Stimulated activated CD8-positive, alpha-beta memory T cell treated with anti-CD3 and anti-CD28 coated beads, Interleukin-4, amount 100 ng/mL, for 4 hours (primary cell): Measurements from ENCODE around the gene KREMEN1.

ENCODE experiments used
- DNase-seq, 2 donors: peaks; one replicate each; pipeline ENCODE4 v3.0.0-alpha.2; 2020; ENCODE audit warnings: low read depth in 2 of 2, low spot score in 1 of 2

Gene KREMEN1

GRCh38 chr22:29128891-29129807, 56.3 kb downstream of the KREMEN1 start:
- DNase-seq = no peak

- no peak for DNase-seq
These were observed 56.9 kb downstream of the KREMEN1 start for GRCh38 chr22:29129808-29130140.

DNA sequence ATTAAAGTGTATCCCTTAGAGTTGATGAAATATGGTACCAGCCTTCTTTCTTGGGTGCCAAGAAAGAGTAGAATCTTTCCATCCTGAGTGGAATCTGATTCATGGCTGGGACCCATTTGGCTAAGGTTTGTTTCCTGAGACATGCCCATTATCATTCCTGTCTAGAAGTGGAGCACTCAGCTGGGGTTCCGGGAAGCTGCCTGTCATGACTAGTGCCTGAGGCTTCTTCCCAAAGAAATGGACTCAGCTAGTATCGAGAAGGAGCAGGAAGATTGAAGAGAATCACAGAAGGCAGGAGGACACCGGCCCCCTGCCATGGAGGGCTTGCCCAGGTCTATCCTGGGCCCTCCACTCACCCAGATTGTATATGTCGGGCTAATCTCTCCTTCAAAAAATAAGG, 57.6 kb downstream of the KREMEN1 start:
- DNase-seq = no peak

- no peak for DNase-seq
These were observed 60.8 kb downstream of the KREMEN1 start for GRCh38 chr22:29133603-29134133.

- no peak for DNase-seq
These were observed 61.6 kb downstream of the KREMEN1 start for GRCh38 chr22:29134448-29134847.

DNA sequence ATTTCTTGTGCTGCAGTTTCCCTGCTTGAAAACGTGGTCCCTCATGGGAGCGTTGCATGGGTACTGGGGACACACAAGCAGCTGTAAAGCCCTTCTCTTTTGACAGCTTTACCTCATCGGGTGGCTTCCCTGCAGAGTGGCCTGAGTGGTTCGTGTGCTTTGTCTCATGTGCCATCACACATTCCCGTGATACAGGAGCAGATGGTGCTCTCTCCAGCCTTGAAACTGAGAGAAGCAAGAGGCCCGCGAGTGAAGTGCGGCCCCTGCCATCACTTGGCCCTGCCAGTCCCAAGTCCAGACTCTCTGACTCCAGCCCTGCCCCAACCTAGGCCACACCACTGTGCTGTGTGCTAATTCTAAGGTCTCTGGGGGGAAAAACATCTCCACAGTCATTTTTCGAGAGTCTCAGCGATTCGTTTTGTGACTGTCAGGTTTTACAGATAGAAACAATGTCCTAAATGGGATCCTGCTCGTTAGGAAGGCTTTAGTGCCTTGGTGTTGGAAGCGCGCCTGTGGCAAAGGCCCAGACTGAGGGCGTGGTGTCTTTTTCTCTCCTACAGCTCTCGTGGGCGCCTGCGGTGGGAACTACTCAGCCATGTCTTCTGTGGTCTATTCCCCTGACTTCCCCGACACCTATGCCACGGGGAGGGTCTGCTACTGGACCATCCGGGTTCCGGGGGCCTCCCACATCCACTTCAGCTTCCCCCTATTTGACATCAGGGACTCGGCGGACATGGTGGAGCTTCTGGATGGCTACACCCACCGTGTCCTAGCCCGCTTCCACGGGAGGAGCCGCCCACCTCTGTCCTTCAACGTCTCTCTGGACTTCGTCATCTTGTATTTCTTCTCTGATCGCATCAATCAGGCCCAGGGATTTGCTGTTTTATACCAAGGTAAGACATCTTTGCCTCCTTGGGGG, 64.2 kb downstream of the KREMEN1 start:
- no peak for DNase-seq

DNA sequence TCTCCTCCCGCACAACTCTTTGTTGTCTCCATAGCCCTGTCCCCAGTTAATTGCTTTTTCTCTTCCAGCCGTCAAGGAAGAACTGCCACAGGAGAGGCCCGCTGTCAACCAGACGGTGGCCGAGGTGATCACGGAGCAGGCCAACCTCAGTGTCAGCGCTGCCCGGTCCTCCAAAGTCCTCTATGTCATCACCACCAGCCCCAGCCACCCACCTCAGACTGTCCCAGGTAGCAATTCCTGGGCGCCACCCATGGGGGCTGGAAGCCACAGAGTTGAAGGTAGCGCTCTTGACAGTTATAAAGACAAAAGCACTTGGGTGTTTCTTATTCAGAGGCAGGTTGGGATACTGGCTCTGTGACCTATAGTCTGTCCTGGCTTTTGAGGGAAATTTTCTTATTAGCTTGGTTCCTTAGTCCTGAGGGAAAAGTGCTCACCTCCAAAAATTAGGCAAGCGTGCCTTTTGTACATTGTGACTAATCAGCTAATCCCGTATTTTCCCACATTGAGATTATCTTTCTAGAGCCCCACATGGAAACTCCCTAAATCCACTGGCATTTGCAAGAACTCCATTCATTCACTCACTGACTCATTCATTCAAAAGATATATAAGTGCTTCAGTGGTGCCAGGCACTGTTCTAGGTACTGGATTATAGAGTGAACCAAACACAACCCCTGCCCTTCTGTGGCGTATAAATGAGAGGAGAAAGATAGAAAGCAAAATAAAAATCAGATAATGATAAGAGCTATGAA, 65.9 kb downstream of the KREMEN1 start:
- DNase-seq = no peak

GRCh38 chr22:29139965-29140782, 67.3 kb downstream of the KREMEN1 start:
- no peak for DNase-seq

DNA sequence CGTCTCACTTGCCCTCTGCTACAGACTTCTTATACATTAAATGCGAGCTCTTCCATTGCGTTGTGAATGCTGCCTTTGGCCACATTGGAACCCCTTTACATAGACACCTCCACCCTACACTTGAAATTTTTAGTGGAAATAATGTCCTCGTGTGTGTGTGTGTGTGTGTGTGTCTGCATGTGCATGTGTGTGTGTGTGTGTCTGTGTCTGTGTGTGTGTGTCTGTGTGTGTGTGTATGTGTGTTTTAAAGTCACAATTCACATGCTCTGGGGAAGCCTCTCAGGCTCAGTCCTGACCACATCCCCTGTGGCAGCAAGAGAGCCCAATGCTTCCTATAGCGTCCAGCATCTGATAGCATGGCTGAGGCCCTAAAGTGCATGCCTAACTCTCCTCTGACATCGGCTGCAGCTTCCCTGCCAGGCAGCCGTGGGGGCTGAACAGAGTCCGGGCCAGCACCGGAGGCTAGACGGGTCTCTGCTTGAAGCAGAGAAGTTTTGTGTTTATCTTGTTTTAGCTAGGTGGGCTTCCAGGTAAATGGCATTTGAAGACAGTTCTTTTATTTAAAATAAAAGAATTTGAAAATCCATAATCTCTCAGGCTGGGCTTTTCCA, 68.3 kb downstream of the KREMEN1 start:
- DNase-seq = no peak

DNA sequence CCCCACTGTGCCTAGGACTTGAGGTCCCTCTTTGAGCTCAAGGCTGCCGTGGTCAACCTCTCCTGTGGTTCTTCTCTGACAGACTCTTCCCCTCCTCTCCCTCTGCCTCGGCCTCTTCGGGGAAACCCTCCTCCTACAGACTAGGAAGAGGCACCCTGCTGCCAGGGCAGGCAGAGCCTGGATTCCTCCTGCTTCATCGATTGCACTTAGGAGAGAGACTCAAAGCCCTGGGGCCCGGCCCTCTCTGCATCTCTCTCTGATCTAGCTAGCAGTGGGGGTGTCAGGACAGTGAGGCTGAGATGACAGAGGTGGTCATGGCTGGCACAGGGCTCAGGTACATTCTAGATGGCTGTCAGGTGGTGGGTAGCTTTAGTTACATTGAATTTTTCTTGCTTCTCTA, 69.3 kb downstream of the KREMEN1 start:
- DNase-seq = no peak

- DNase-seq = no peak
These were observed 71.3 kb downstream of the KREMEN1 start for GRCh38 chr22:29143941-29144785.

DNA sequence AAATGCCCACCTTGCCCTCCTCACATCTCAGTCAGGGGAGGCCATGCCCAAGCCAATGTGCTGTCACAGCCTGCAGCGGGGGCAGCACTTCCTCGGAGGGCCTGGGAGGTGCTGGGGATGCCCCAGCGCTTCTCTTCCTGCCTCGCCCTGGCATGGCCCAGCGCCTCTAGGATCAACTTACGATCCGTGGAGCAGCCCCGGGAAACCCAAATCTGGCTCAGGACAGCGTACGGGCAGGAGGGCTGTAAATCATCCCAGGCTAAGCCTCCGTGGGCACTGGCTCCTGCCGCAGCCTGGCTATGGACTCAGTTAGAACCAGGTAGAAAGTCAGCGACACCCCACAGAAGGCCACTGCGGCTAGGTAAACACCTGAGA, 71.9 kb downstream of the KREMEN1 start:
- DNase-seq = no peak

- DNase-seq = no peak
These were observed 72.7 kb downstream of the KREMEN1 start for GRCh38 chr22:29145321-29146072.

- DNase-seq = no peak
These were observed 73.3 kb downstream of the KREMEN1 start for GRCh38 chr22:29146091-29146560.

DNA sequence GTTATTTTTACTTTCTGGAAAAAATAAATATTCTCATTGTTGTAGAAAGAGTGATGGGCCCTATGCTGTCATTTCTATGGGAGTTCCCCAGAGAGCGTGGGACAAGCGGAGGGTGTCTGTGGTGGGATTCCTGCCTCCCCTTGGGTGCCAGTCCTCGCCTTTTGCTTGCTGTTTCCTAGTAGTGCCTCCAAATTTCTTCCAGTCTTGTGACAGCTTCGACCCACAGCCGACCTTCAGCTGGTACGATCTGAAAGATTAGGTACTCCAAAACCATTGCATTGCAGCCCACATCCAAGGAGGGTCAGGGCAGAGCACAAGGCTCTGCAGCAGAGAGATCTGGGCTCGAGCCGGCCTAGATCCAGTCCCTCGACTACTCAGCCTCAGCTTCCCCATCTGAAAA, 73.9 kb downstream of the KREMEN1 start:
- DNase-seq = no peak

DNA sequence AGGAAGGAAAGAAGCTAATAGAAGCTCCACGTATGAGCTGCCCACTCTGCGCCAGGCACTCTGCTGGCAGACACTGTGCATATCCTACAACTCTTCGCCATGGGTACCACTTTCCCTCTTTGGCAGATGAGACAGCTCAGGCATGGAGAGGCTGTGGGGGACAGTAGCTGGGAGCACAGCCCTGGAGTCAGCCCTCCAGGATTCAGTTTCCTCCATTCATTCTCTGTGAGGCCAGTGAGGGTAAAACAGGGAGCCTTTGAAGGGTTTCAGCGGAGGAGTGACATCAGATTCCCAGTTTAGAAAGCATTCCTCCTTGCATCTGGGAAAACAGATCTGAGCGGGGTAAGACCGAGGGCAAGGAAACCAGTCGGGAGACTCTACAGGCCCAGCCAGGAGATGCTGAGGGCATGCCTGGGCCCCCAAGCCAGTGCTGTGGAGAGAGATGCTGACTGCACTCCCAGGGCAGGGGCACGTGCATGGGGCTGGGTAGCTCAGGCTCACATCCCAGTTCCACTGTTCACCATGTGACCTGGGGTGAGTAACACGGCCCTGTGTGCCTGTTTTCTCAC, 74.6 kb downstream of the KREMEN1 start:
- no peak for DNase-seq

- DNase-seq = no peak
These were observed 75.2 kb downstream of the KREMEN1 start for GRCh38 chr22:29148036-29148435.

GRCh38 chr22:29148826-29149225, 76.0 kb downstream of the KREMEN1 start:
- no peak for DNase-seq
